ENCODE data around the gene CCDC71.

The CCDC71 gene

GRCh38 chr3:49166752-49167556 is 823 bp upstream of the CCDC71 start:
- no peak for DNase-seq

- no peak for DNase-seq
These were observed 979 bp downstream of the CCDC71 start for GRCh38 chr3:49164983-49165720.

- no peak for DNase-seq
These were observed 2.5 kb downstream of the CCDC71 start for GRCh38 chr3:49163609-49164008.

GRCh38 chr3:49162751-49163419 is 3.2 kb downstream of the CCDC71 start:
- DNase-seq = no peak

- DNase-seq = no peak
These were observed 4.2 kb downstream of the CCDC71 start for GRCh38 chr3:49161808-49162530.

- no peak for DNase-seq
These were observed 4.9 kb downstream of the CCDC71 start for GRCh38 chr3:49161197-49161596.

- DNase-seq = no peak
These were observed 7.3 kb downstream of the CCDC71 start for GRCh38 chr3:49158792-49159191.

GRCh38 chr3:49158103-49158709 is 7.9 kb downstream of the CCDC71 start:
- DNase-seq = peak; percentile 51

- no peak for DNase-seq
These were observed 8.8 kb downstream of the CCDC71 start for GRCh38 chr3:49157289-49157688.

- no peak for DNase-seq
These were observed 12.7 kb downstream of the CCDC71 start for GRCh38 chr3:49153349-49153912.

- no peak for DNase-seq
These were observed 14.5 kb downstream of the CCDC71 start for GRCh38 chr3:49151610-49152009.

GRCh38 chr3:49148159-49148558 is 18.0 kb downstream of the CCDC71 start:
- DNase-seq = no peak

GRCh38 chr3:49140080-49140479 is 26.1 kb downstream of the CCDC71 start:
- no peak for DNase-seq

GRCh38 chr3:49135499-49135898 is 30.6 kb downstream of the CCDC71 start:
- DNase-seq = no peak

GRCh38 chr3:49134471-49135265 is 31.5 kb downstream of the CCDC71 start:
- DNase-seq = no peak

- no peak for DNase-seq
These were observed 32.7 kb downstream of the CCDC71 start for GRCh38 chr3:49133226-49133951.

GRCh38 chr3:49132437-49133225 is 33.5 kb downstream of the CCDC71 start, which contains the start of gene LAMB2:
Gene LAMB2, minus strand, starts transcription at chr3:49133050. Its CDS starts 183 bp downstream, at chr3:49132867.
- no peak for DNase-seq

- no peak for DNase-seq
These were observed 34.1 kb downstream of the CCDC71 start for GRCh38 chr3:49132073-49132436.

- DNase-seq = no peak
These were observed 34.6 kb downstream of the CCDC71 start for GRCh38 chr3:49131576-49131975.

GRCh38 chr3:49131040-49131439 is 35.1 kb downstream of the CCDC71 start:
- no peak for DNase-seq
